ACC112 (cell line): ENCODE data around the gene MRM2.

Source experiments
- H2AFZ ChIP-seq: fragments of 200-600 bp; sonication (generic); one replicate; pipeline ENCODE4 v1.6.0; 2017; ENCODE audit warnings: antibody characterized with exemption, low read length; ENCODE audit not compliant: unreplicated experiment
- H3K27ac ChIP-seq: fragments of 200-600 bp; sonication (generic); 2 replicates; pipeline ENCODE4 v1.5.1; 2014; ENCODE audit warnings: low read depth, mild to moderate bottlenecking, antibody characterized with exemption, low read length, moderate library complexity
- H3K27me3 ChIP-seq: fragments of 200-600 bp; sonication (generic); 2 replicates; pipeline ENCODE4 v1.6.1; 2014; ENCODE audit warnings: mild to moderate bottlenecking, antibody characterized with exemption, low read length, moderate library complexity, mixed read lengths; ENCODE audit not compliant: insufficient read depth
- H3K36me3 ChIP-seq: fragments of 200-600 bp; sonication (generic); 2 replicates; pipeline ENCODE4 v1.6.1; 2016; ENCODE audit warnings: mild to moderate bottlenecking, antibody characterized with exemption, low read length, moderate library complexity, mixed read lengths; ENCODE audit not compliant: insufficient read depth
- H3K4me1 ChIP-seq: fragments of 200-600 bp; sonication (generic); one replicate; pipeline ENCODE4 v1.6.1; 2016; ENCODE audit warnings: low read length, mixed read lengths; ENCODE audit not compliant: insufficient read depth, unreplicated experiment, control insufficient read depth
- H3K4me3 ChIP-seq: fragments of 200-600 bp; sonication (generic); 2 replicates; pipeline ENCODE4 v1.5.1; 2014; ENCODE audit warnings: mild to moderate bottlenecking, low read depth, low read length
- H3K79me2 ChIP-seq: fragments of 200-600 bp; sonication (generic); one replicate; pipeline ENCODE4 v1.6.0; 2016; ENCODE audit warnings: low read length; ENCODE audit not compliant: control insufficient read depth, unreplicated experiment, insufficient read depth

The MRM2 gene

GRCh38 chr7:2222516-2222915 lies 19.5 kb downstream of the MRM2 start:
- H3K4me3 ChIP-seq, result no peak overlapping the region
- no peaks in the 10 kb centered on the region for H3K27me3 ChIP-seq
- H3K36me3 ChIP-seq, result peaks cover 4% of the 10 kb centered on the region; the same call in 1 of the 2 replicates
- no peak overlapping the region for H3K27ac ChIP-seq
- no peaks in the 10 kb centered on the region for H3K4me1 ChIP-seq
- H2AFZ ChIP-seq, result no peak overlapping the region
- peaks cover 6% of the 10 kb centered on the region for H3K79me2 ChIP-seq

- no peaks in the 10 kb centered on the region for H3K27me3 ChIP-seq
- H2AFZ ChIP-seq, result no peak overlapping the region
- H3K79me2 ChIP-seq, result peaks cover 5% of the 10 kb centered on the region
- H3K27ac ChIP-seq, result no peak overlapping the region
- no peak overlapping the region for H3K4me3 ChIP-seq
- H3K4me1 ChIP-seq, result no peaks in the 10 kb centered on the region
- H3K36me3 ChIP-seq, result peaks cover 4% of the 10 kb centered on the region; the same call in 1 of the 2 replicates
Observed at GRCh38 chr7:2220954-2221353, 21.1 kb downstream of the MRM2 start.

GRCh38 chr7:2220506-2220905 lies 21.5 kb downstream of the MRM2 start:
- no peaks in the 10 kb centered on the region for H3K27me3 ChIP-seq
- H2AFZ ChIP-seq, result no peak overlapping the region
- peaks cover 2% of the 10 kb centered on the region; the same call in 1 of the 2 replicates for H3K36me3 ChIP-seq
- no peak overlapping the region for H3K4me3 ChIP-seq
- no peak overlapping the region for H3K27ac ChIP-seq
- H3K79me2 ChIP-seq, result peaks cover 5% of the 10 kb centered on the region
- H3K4me1 ChIP-seq, result no peaks in the 10 kb centered on the region

- no peaks in the 10 kb centered on the region; the same call in 1 of the 2 replicates for H3K36me3 ChIP-seq
Observed at GRCh38 chr7:2220030-2220429, 22.0 kb downstream of the MRM2 start.

GRCh38 chr7:2219606-2220005 lies 22.4 kb downstream of the MRM2 start:
- Histone ChIP-seq H3K27me3 (no peaks in the 10 kb centered on the region), H3K36me3 (peaks cover 2% of the 10 kb centered on the region; the same call in 1 of the 2 replicates), H3K79me2 (peaks cover 2% of the 10 kb centered on the region), H3K27ac (no peak overlapping the region), H2AFZ (no peak overlapping the region), H3K4me1 (no peaks in the 10 kb centered on the region), H3K4me3 (no peak overlapping the region)

More at GRCh38 chr7:2220030-2220429, 22.0 kb downstream of the MRM2 start:
- peaks cover 5% of the 10 kb centered on the region for H3K79me2 ChIP-seq
- no peaks in the 10 kb centered on the region for H3K27me3 ChIP-seq
- no peak overlapping the region for H3K4me3 ChIP-seq
- H2AFZ ChIP-seq, result no peak overlapping the region
- no peak overlapping the region for H3K27ac ChIP-seq
- no peaks in the 10 kb centered on the region for H3K4me1 ChIP-seq

GRCh38 chr7:2219136-2219535 lies 22.9 kb downstream of the MRM2 start:
- no peaks in the 10 kb centered on the region for H3K4me1 ChIP-seq
- H3K27me3 ChIP-seq, result no peaks in the 10 kb centered on the region
- H2AFZ ChIP-seq, result no peak overlapping the region
- peaks cover 6% of the 10 kb centered on the region; the same call in 1 of the 2 replicates for H3K36me3 ChIP-seq
- H3K79me2 ChIP-seq, result no peaks in the 10 kb centered on the region
- H3K27ac ChIP-seq, result no peak overlapping the region
- no peak overlapping the region for H3K4me3 ChIP-seq

GRCh38 chr7:2218444-2218785 lies 23.6 kb downstream of the MRM2 start:
- no peak overlapping the region for H3K4me3 ChIP-seq
- no peaks in the 10 kb centered on the region for H3K27me3 ChIP-seq
- H3K36me3 ChIP-seq, result peaks cover 10% of the 10 kb centered on the region; the same call in 1 of the 2 replicates
- no peak overlapping the region for H3K27ac ChIP-seq
- H3K79me2 ChIP-seq, result no peaks in the 10 kb centered on the region
- H3K4me1 ChIP-seq, result no peaks in the 10 kb centered on the region
- no peak overlapping the region for H2AFZ ChIP-seq

GRCh38 chr7:2217716-2218443 lies 24.1 kb downstream of the MRM2 start:
- no peak overlapping the region for H3K27ac ChIP-seq
- no peak overlapping the region for H3K4me3 ChIP-seq
- no peaks in the 10 kb centered on the region for H3K79me2 ChIP-seq
- H3K36me3 ChIP-seq, result peaks cover 10% of the 10 kb centered on the region; the same call in 1 of the 2 replicates
- no peaks in the 10 kb centered on the region for H3K27me3 ChIP-seq
- no peak overlapping the region for H2AFZ ChIP-seq
- H3K4me1 ChIP-seq, result no peaks in the 10 kb centered on the region

- Histone ChIP-seq H3K4me1 (no peaks in the 10 kb centered on the region), H3K4me3 (no peak overlapping the region), H3K27ac (no peak overlapping the region), H2AFZ (no peak overlapping the region), H3K79me2 (no peaks in the 10 kb centered on the region), H3K27me3 (no peaks in the 10 kb centered on the region), H3K36me3 (peaks cover 15% of the 10 kb centered on the region; the same call in 1 of the 2 replicates)
Observed at GRCh38 chr7:2217206-2217605, 24.8 kb downstream of the MRM2 start.

- Histone ChIP-seq H3K79me2 (no peaks in the 10 kb centered on the region), H3K4me3 (no peak overlapping the region), H3K27ac (no peak overlapping the region), H3K4me1 (no peaks in the 10 kb centered on the region), H3K36me3 (peaks cover 15% of the 10 kb centered on the region; the same call in 1 of the 2 replicates), H2AFZ (no peak overlapping the region), H3K27me3 (no peaks in the 10 kb centered on the region)
Observed at GRCh38 chr7:2215851-2216250, 26.2 kb downstream of the MRM2 start.

- Histone ChIP-seq H3K27me3 (no peaks in the 10 kb centered on the region), H2AFZ (no peak overlapping the region), H3K4me3 (no peak overlapping the region), H3K36me3 (peaks cover 15% of the 10 kb centered on the region; the same call in 1 of the 2 replicates), H3K4me1 (no peaks in the 10 kb centered on the region), H3K79me2 (no peaks in the 10 kb centered on the region), H3K27ac (no peak overlapping the region)
Observed at GRCh38 chr7:2214636-2215035, 27.4 kb downstream of the MRM2 start.
